Measurements from ENCODE around the gene RERE.

RERE gene

GRCh38 chr1:8323706-8324105 is 493.7 kb downstream of the RERE start:
- Histone ChIP-seq H3K27ac (ENCODE audit: low read depth, low read length) (no peak overlapping the region), H3K36me3 (ENCODE audit: control insufficient read depth, insufficient read depth, low read length) (no peaks in the 10 kb centered on the region), H3K27me3 (ENCODE audit: control insufficient read depth, insufficient read depth, low read length) (peaks cover 15% of the 10 kb centered on the region), H3K9ac (ENCODE audit: low read length) (no peak overlapping the region), H3K9me3 (ENCODE audit: control insufficient read depth, insufficient read depth, low read depth, low read length) (no peaks in the 10 kb centered on the region), H3K4me1 (ENCODE audit: control insufficient read depth, insufficient read depth, low read length) (0 out of 2 replicates have a peak, but pooled peaks cover under 1% of the 10 kb centered on the region), H3K4me3 (ENCODE audit: low read depth, low read length) (no peak overlapping the region)

- H3K4me1 ChIP-seq (ENCODE audit: control insufficient read depth, insufficient read depth, low read length), result peaks cover 6% of the 10 kb centered on the region; the same call in 1 of the 2 replicates
- H3K9me3 ChIP-seq (ENCODE audit: control insufficient read depth, insufficient read depth, low read depth, low read length), result no peaks in the 10 kb centered on the region
- no peak overlapping the region for H3K9ac ChIP-seq (ENCODE audit: low read length)
- H3K4me3 ChIP-seq (ENCODE audit: low read depth, low read length), result no peak overlapping the region
- H3K36me3 ChIP-seq (ENCODE audit: control insufficient read depth, insufficient read depth, low read length), result no peaks in the 10 kb centered on the region
- H3K27ac ChIP-seq (ENCODE audit: low read depth, low read length), result no peak overlapping the region
- H3K27me3 ChIP-seq (ENCODE audit: control insufficient read depth, insufficient read depth, low read length), result peaks cover 33% of the 10 kb centered on the region
Measured at GRCh38 chr1:8321612-8322011, 495.8 kb downstream of the RERE start.

DNA sequence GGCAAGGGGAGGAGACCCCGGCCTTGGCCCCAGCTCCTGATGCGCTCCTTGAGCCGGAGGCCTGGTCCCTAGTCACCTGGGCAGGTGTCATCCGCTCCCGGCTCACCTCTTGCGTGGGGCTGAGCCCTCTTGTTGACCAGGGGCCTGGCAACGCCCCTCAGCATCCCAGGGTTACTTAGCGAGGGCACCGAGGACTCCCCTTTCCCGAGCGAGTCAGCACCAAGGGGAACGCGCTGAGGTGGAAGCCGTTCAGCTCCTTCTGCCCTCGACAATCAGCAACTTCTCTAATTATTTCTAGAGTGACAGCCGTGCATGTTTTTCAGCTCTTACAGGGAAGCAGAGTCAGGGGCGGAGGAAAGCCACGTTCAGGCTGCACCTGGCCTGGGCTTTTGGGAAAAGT is 499.0 kb downstream of the RERE start:
- peaks cover 36% of the 10 kb centered on the region for H3K27me3 ChIP-seq (ENCODE audit: control insufficient read depth, insufficient read depth, low read length)
- no peak overlapping the region for H3K9ac ChIP-seq (ENCODE audit: low read length)
- H3K27ac ChIP-seq (ENCODE audit: low read depth, low read length), result no peak overlapping the region
- H3K9me3 ChIP-seq (ENCODE audit: control insufficient read depth, insufficient read depth, low read depth, low read length), result no peaks in the 10 kb centered on the region
- no peaks in the 10 kb centered on the region for H3K36me3 ChIP-seq (ENCODE audit: control insufficient read depth, insufficient read depth, low read length)
- peak overlapping the region; percentile 62 for H3K4me3 ChIP-seq (ENCODE audit: low read depth, low read length)
- H3K4me1 ChIP-seq (ENCODE audit: control insufficient read depth, insufficient read depth, low read length), result peaks cover 27% of the 10 kb centered on the region

DNA sequence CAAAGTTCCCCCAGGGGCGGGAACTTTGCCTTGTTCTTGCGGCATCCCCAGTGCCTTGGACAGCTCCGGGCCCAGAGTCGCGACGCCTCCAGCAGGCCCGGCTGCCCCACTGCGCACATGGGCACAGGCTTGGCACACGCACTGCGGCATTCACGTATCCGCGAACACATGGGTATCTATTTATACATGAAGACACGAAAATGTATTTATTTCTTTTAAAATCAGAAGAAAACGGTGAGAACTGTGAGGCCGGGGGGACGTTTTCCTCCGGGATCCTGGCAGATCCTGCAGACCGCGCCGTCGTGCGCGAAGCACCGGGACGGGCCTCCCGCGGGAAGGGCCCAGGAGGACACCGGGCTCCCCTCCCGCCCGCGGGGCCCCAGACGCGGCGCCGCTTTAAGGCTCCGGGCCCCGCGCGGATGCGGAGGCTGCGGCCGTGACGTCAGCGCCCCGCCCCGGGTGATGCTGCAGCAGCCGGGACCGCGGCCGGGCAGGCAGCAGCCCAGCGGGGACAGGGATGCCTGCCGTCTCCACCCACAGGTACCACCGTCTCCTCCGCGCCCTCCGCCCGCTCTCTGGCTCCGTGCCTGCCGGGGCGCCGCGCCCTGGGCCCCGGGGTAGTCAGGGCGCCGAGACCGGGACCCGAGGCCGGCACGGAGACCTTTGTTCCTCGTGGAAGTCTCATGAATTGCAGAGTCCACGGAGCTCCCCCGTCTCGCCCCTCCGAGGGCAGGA is 499.6 kb downstream of the RERE start, which contains the start of gene SLC45A1:
TSS of gene SLC45A1 (plus strand) at position 468 of the 735 bp plus-strand sequence. CDS start 6,216 bp downstream, outside the sequence.
- Histone ChIP-seq H3K4me1 (ENCODE audit: control insufficient read depth, insufficient read depth, low read length) (peaks cover 27% of the 10 kb centered on the region), H3K27me3 (ENCODE audit: control insufficient read depth, insufficient read depth, low read length) (peaks cover 36% of the 10 kb centered on the region), H3K27ac (ENCODE audit: low read depth, low read length) (no peak within 1 kb of the TSS), H3K36me3 (ENCODE audit: control insufficient read depth, insufficient read depth, low read length) (no peaks in the 10 kb centered on the region), H3K9me3 (ENCODE audit: control insufficient read depth, insufficient read depth, low read depth, low read length) (no peaks in the 10 kb centered on the region), H3K4me3 (ENCODE audit: low read depth, low read length) (peak within 1 kb of the TSS; percentile 62), H3K9ac (ENCODE audit: low read length) (no peak within 1 kb of the TSS)

DNA sequence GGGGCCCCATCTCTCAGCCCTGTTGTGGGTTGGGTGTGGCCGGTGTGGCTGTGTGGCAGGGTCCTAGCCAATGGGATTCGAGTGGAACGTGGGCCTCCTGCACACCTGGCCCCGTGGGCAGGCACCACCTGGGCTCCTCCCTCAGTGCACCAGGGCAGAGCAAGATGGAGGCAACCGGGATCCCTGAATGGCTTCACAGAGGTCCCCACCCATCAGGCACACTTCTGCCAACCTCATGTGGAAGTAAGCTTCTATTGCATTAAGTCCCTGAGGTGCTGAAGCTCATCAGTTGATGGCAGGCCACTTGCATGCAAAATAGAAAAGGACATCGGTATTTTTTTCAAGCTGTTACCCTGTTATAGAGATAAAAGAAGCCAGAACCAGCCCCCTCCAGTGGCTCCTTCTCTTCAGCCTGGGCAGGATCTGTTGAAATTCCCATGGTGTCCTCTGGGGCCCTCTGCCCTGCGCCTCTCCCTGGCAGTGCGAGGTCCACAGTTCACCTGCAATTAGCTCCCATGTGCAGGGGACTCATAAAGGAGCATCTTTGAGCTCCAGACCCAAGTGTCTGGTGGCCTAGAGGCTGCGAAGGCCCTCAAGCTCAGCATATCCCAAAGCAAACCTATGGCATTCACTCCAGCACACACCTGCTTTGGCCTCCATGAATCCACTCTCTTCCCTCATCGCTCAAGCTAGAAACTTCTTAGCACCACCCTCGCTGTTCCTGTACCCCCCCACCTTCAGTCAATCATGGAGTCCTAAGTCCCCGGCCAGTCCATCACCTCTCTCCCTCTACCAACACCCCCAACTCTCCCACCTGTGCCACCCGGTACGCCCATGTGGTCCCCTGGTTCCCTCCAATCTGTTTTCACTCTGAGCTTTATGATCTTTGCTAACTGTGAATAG is 501.6 kb downstream of the RERE start:
- Histone ChIP-seq H3K9me3 (ENCODE audit: control insufficient read depth, insufficient read depth, low read depth, low read length) (peaks cover 9% of the 10 kb centered on the region), H3K27ac (ENCODE audit: low read depth, low read length) (no peak overlapping the region), H3K4me3 (ENCODE audit: low read depth, low read length) (no peak overlapping the region), H3K9ac (ENCODE audit: low read length) (no peak overlapping the region), H3K4me1 (ENCODE audit: control insufficient read depth, insufficient read depth, low read length) (peaks cover 27% of the 10 kb centered on the region), H3K27me3 (ENCODE audit: control insufficient read depth, insufficient read depth, low read length) (peaks cover 34% of the 10 kb centered on the region), H3K36me3 (ENCODE audit: control insufficient read depth, insufficient read depth, low read length) (no peaks in the 10 kb centered on the region)

DNA sequence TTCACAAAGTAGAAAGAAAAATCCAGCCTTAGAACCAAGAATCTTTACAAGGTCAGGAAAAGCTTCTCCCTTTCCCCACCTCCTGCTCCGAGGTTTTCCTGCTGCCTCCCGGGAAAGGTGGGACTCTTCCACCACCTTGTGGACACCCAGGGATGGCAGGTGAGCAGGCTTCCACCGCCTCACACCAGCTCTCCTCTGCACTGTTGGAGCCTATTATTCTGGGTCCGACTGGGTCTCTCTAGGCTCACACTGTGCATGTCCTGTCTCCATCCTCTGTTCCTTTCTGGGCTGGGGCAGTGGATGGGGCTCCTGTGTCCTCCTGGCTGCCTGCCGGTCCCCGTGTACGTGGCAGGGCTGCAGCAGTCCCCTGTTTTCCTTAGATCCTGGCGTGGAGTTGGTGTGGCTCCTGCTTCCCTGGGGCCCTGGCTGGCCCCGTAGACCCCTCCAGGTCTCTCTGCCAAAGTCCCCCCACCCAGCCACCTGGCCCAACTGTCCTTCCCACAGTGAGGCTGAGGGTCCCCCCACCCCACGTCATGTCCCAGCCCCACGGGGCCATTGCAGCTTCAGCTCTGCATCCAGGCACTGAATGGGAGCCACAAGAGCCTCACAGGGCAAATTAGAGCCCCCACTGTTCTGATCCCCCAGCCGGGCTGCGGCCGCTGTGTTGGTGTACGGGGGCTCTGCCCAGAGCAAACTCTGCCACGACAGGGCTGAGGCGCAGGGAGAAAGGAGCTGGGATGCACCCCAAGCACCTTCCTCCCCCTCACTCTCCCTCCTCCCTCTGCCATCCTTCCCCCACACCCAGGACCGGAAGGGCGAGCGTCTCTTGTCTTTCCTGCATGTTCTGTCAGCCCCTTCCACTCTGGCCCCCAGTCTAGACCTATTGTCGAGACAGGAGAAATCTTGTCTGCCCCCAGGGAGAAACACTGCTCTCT is 502.8 kb downstream of the RERE start:
- H3K4me1 ChIP-seq (ENCODE audit: control insufficient read depth, insufficient read depth, low read length), result peaks cover 27% of the 10 kb centered on the region
- H3K36me3 ChIP-seq (ENCODE audit: control insufficient read depth, insufficient read depth, low read length), result no peaks in the 10 kb centered on the region
- no peak overlapping the region for H3K9ac ChIP-seq (ENCODE audit: low read length)
- no peak overlapping the region for H3K4me3 ChIP-seq (ENCODE audit: low read depth, low read length)
- H3K27ac ChIP-seq (ENCODE audit: low read depth, low read length), result no peak overlapping the region
- peaks cover 29% of the 10 kb centered on the region for H3K27me3 ChIP-seq (ENCODE audit: control insufficient read depth, insufficient read depth, low read length)
- H3K9me3 ChIP-seq (ENCODE audit: control insufficient read depth, insufficient read depth, low read depth, low read length), result peaks cover 9% of the 10 kb centered on the region

DNA sequence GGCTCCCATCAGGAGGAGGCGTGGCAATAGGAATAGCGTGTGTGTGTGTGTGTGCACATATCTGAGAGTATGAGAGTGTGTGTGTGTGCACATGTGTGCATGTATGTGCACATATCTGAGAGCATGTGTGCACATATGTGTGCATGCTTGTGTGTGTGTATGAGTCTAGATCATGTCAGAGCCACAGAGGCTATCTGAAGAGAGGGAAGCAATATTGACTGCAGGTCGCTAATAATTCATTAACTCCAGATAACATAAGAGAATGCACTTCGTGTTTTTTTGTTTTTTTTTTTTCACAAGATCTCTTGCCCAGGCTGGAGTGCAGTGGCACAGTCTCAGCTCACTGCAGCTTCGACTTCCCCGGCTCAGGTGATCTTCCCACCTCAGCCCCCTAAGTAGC is 504.2 kb downstream of the RERE start:
- peaks cover 22% of the 10 kb centered on the region for H3K4me1 ChIP-seq (ENCODE audit: control insufficient read depth, insufficient read depth, low read length)
- no peak overlapping the region for H3K4me3 ChIP-seq (ENCODE audit: low read depth, low read length)
- no peak overlapping the region for H3K27ac ChIP-seq (ENCODE audit: low read depth, low read length)
- no peaks in the 10 kb centered on the region for H3K36me3 ChIP-seq (ENCODE audit: control insufficient read depth, insufficient read depth, low read length)
- H3K27me3 ChIP-seq (ENCODE audit: control insufficient read depth, insufficient read depth, low read length), result peaks cover 16% of the 10 kb centered on the region
- H3K9me3 ChIP-seq (ENCODE audit: control insufficient read depth, insufficient read depth, low read depth, low read length), result peaks cover 9% of the 10 kb centered on the region
- no peak overlapping the region for H3K9ac ChIP-seq (ENCODE audit: low read length)

- Histone ChIP-seq H3K27me3 (ENCODE audit: control insufficient read depth, insufficient read depth, low read length) (peaks cover 9% of the 10 kb centered on the region), H3K4me1 (ENCODE audit: control insufficient read depth, insufficient read depth, low read length) (peaks cover 21% of the 10 kb centered on the region), H3K9me3 (ENCODE audit: control insufficient read depth, insufficient read depth, low read depth, low read length) (peaks cover 9% of the 10 kb centered on the region), H3K9ac (ENCODE audit: low read length) (no peak overlapping the region), H3K36me3 (ENCODE audit: control insufficient read depth, insufficient read depth, low read length) (no peaks in the 10 kb centered on the region), H3K4me3 (ENCODE audit: low read depth, low read length) (no peak overlapping the region), H3K27ac (ENCODE audit: low read depth, low read length) (no peak overlapping the region)
Measured at GRCh38 chr1:8312235-8313218, 504.9 kb downstream of the RERE start.

DNA sequence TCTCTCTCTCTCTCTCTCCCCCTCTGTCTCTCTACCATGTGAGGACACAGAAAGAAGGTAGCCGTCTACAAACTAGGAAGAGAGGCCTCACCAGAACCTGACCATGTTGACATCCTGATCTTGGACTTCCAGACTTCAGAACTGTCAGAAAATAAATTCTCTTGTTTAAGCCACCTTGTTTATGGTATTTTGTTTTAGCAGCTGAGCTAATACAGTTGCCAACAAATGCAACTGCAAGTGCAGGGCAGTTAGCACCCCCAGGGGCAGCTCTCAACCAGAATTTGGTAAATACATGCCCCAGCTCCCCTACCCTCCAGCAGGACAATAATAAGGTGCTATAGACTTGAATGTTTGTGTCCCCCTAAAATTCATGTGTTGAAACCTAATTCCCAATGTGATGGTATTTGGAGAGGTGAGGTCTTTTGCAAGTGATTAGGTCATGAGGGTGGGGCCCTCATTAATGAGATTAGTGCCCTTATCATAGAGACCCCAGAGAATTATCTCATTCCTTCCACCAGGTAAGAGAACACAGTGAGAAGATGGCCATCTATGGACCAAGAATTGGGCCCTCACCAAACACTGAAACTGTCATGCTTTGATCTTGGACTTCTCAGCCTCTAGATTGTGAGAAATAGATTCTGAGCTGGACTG is 506.2 kb downstream of the RERE start:
- Histone ChIP-seq H3K36me3 (ENCODE audit: control insufficient read depth, insufficient read depth, low read length) (no peaks in the 10 kb centered on the region), H3K4me1 (ENCODE audit: control insufficient read depth, insufficient read depth, low read length) (peaks cover 21% of the 10 kb centered on the region), H3K9ac (ENCODE audit: low read length) (no peak overlapping the region), H3K27me3 (ENCODE audit: control insufficient read depth, insufficient read depth, low read length) (peaks cover 4% of the 10 kb centered on the region), H3K27ac (ENCODE audit: low read depth, low read length) (no peak overlapping the region), H3K9me3 (ENCODE audit: control insufficient read depth, insufficient read depth, low read depth, low read length) (peaks cover 9% of the 10 kb centered on the region), H3K4me3 (ENCODE audit: low read depth, low read length) (no peak overlapping the region)

Data from HUES6 (cell line).